GOT3 (cell line): ENCODE results near the gene KLHL26.
"Not testable (repeated sequence)": the region's sequence is repeated elsewhere in the genome, so short reads cannot be mapped to it uniquely, and the experiment has no call there.

Experiments
- DNase-seq: peaks from one replicate; lab custom pipeline; 2025; ENCODE audit warnings: mixed read lengths; lab: John Stamatoyannopoulos, UW

KLHL26 gene

GRCh38 chr19:18636969-18637629 is at the start of gene KLHL26:
TSS of gene KLHL26 (plus strand) at chr19:18637028. CDS start at chr19:18637055, 27 bp downstream.
- no peak for DNase-seq

- no peak for DNase-seq
Observed at GRCh38 chr19:18587561-18587960, 49.3 kb upstream of the KLHL26 start.

- no peak for DNase-seq
Observed at GRCh38 chr19:18587962-18588610, 48.7 kb upstream of the KLHL26 start.

GRCh38 chr19:18588611-18589379 is 48.0 kb upstream of the KLHL26 start, which contains the start of gene REX1BD:
TSS of gene REX1BD (plus strand) at chr19:18588798. CDS start at chr19:18588802, 4 bp downstream.
- peak; percentile 70 for DNase-seq

- peak; percentile 32 for DNase-seq
Observed at GRCh38 chr19:18589380-18590272, 47.2 kb upstream of the KLHL26 start.

- no peak for DNase-seq
Observed at GRCh38 chr19:18590273-18591272, 46.3 kb upstream of the KLHL26 start.

GRCh38 chr19:18591735-18592385 is 45.0 kb upstream of the KLHL26 start:
- no peak for DNase-seq

- DNase-seq: not testable (repeated sequence)
Observed at GRCh38 chr19:18592732-18593131, 44.1 kb upstream of the KLHL26 start.

GRCh38 chr19:18593367-18594095 is 43.3 kb upstream of the KLHL26 start:
- no peak for DNase-seq

- no peak for DNase-seq
Observed at GRCh38 chr19:18594096-18594823, 42.6 kb upstream of the KLHL26 start.

- no peak for DNase-seq
Observed at GRCh38 chr19:18594824-18595373, 41.9 kb upstream of the KLHL26 start.

GRCh38 chr19:18595475-18595874 is 41.4 kb upstream of the KLHL26 start:
- DNase-seq: no peak

GRCh38 chr19:18596752-18597157 is 40.1 kb upstream of the KLHL26 start:
- DNase-seq: no peak

- no peak for DNase-seq
Observed at GRCh38 chr19:18597809-18598660, 38.8 kb upstream of the KLHL26 start.

- DNase-seq: no peak
Observed at GRCh38 chr19:18599485-18599884, 37.3 kb upstream of the KLHL26 start.

GRCh38 chr19:18600692-18601397 is 36.0 kb upstream of the KLHL26 start:
- DNase-seq: not testable (repeated sequence)

- DNase-seq: no peak
Observed at GRCh38 chr19:18601875-18602274, 35.0 kb upstream of the KLHL26 start.
